Smooth muscle cell (in vitro differentiated cells): ENCODE results near the gene SGK1. TPM values are rescaled to one million over a fixed set of nuclear protein-coding genes. Genes with fewer than 3 reads are reported as not detected.

Experiments used
- DNase-seq: peaks from one replicate; lab custom pipeline; 2025; ENCODE audit not compliant: unreplicated experiment; lab: John Stamatoyannopoulos, UW
- H2AFZ ChIP-seq: fragments of 200-600 bp; sonication (generic); 2 replicates; pipeline ENCODE4 v1.6.0; 2016; ENCODE audit warnings: antibody characterized with exemption, low read depth, mild to moderate bottlenecking
- H3F3A ChIP-seq: fragments of 200-600 bp; sonication (generic); 2 replicates; pipeline ENCODE4 v1.6.0; 2017; ENCODE audit warnings: antibody characterized with exemption, low read depth
- H3K27ac ChIP-seq: fragments of 200-600 bp; sonication (generic); 2 replicates; pipeline ENCODE4 v1.5.1; 2016; ENCODE audit warnings: low read depth, mild to moderate bottlenecking
- H3K27me3 ChIP-seq: fragments of 200-600 bp; sonication (generic); 2 replicates; pipeline ENCODE4 v1.6.1; 2016; ENCODE audit warnings: low read depth, mild to moderate bottlenecking
- H3K36me3 ChIP-seq: fragments of 200-600 bp; sonication (generic); 2 replicates; pipeline ENCODE4 v1.5.1; 2016; ENCODE audit warnings: low read depth
- H3K4me1 ChIP-seq: fragments of 200-600 bp; sonication (generic); 2 replicates; pipeline ENCODE4 v1.5.1; 2016; ENCODE audit warnings: low read depth
- H3K4me2 ChIP-seq: fragments of 200-600 bp; sonication (generic); 2 replicates; pipeline ENCODE4 v1.6.0; 2016; ENCODE audit warnings: mild to moderate bottlenecking
- H3K4me3 ChIP-seq: fragments of 200-600 bp; sonication (generic); 2 replicates; pipeline ENCODE4 v1.5.1; 2016; ENCODE audit warnings: mild to moderate bottlenecking
- H3K79me2 ChIP-seq: fragments of 200-600 bp; sonication (generic); 2 replicates; pipeline ENCODE4 v1.6.0; 2016; ENCODE audit warnings: low read depth, mild to moderate bottlenecking
- H3K9ac ChIP-seq: fragments of 200-600 bp; sonication (generic); 2 replicates; pipeline ENCODE4 v1.6.0; 2016; ENCODE audit warnings: low read depth
- H3K9me3 ChIP-seq: fragments of 200-600 bp; sonication (generic); replicated peaks from 2 replicates; pipeline ENCODE4 v1.5.1; 2016; ENCODE audit warnings: low read depth
- H4K20me1 ChIP-seq: fragments of 200-600 bp; sonication (generic); 2 replicates; pipeline ENCODE4 v1.6.0; 2016; ENCODE audit warnings: low read depth
- CTCF ChIP-seq: fragments of 200-600 bp; sonication (generic); IDR thresholded peaks from 2 replicates; pipeline ENCODE4 v1.5.1; 2017; ENCODE audit warnings: borderline replicate concordance, mild to moderate bottlenecking, antibody characterized with exemption; ENCODE audit not compliant: insufficient read depth, poor library complexity, severe bottlenecking
- WGBS: methylation state at CpG from one replicate; pipeline ENCODE4 v1.1.7; 2016; ENCODE audit warnings: low lambda C conversion rate; 5-methylcytosine and 5-hydroxymethylcytosine counted together
- polyA plus RNA-seq: library from polyadenylated mRNA; unstranded; fragments of >200 nt; fragmentation: Nextera tagmentation; extraction: Ambion mirVana; gene quantifications from 2 replicates; pipeline ENCODE4 v1.2.1, GENCODE V29; 2016
- total RNA-seq: library from RNA; depleted of rRNA; stranded (reverse); fragments of >200 nt; gene quantifications from 2 replicates; pipeline ENCODE4 v1.2.3, GENCODE V29; 2014

SGK1 gene
- total and polyA plus RNA-seq, 2 experiments from 2014 or later: 18.9 to 109 TPM

- WGBS: 95% methylated on average over 7 of the region's 7 CpGs
Observed at GRCh38 chr6:134296762-134297161, 21.1 kb downstream of the SGK1 start.

GRCh38 chr6:134295953-134296553 lies 21.9 kb downstream of the SGK1 start:
- H3K79me2 ChIP-seq: no peaks in the 10 kb centered on the region
- H4K20me1 ChIP-seq: no peaks in the 10 kb centered on the region
- no peak overlapping the region for H3K4me3 ChIP-seq
- H3K27me3 ChIP-seq: no peaks in the 10 kb centered on the region
- peak overlapping the region; percentile 56 for H3K9ac ChIP-seq
- no peaks in the 10 kb centered on the region for H3K4me1 ChIP-seq
- H3K36me3 ChIP-seq: no peaks in the 10 kb centered on the region
- no peak for TF ChIP-seq CTCF
- peak overlapping the region; percentile 50 for H3K4me2 ChIP-seq
- H3F3A ChIP-seq: no peaks in the 10 kb centered on the region
- 28% methylated on average over 6 of the region's 6 CpGs for WGBS
- peak; percentile 4 for DNase-seq
- no peaks in the 10 kb centered on the region for H3K9me3 ChIP-seq
- peak overlapping the region; percentile 85 for H3K27ac ChIP-seq
- H2AFZ ChIP-seq: no peak overlapping the region

More at GRCh38 chr6:134296762-134297161, 21.1 kb downstream of the SGK1 start:
- H3K36me3 ChIP-seq: no peaks in the 10 kb centered on the region
- H3K9ac ChIP-seq: peak overlapping the region; percentile 4
- H3K79me2 ChIP-seq: no peaks in the 10 kb centered on the region
- peak overlapping the region; percentile 85 for H3K27ac ChIP-seq
- H4K20me1 ChIP-seq: no peaks in the 10 kb centered on the region
- no peak overlapping the region for H3K4me3 ChIP-seq
- no peak for TF ChIP-seq CTCF
- H3K4me1 ChIP-seq: no peaks in the 10 kb centered on the region
- no peaks in the 10 kb centered on the region for H3K9me3 ChIP-seq
- no peaks in the 10 kb centered on the region for H3F3A ChIP-seq
- DNase-seq: no peak
- no peaks in the 10 kb centered on the region for H3K27me3 ChIP-seq
- no peak overlapping the region for H2AFZ ChIP-seq
- no peak overlapping the region for H3K4me2 ChIP-seq

GRCh38 chr6:134293659-134294161 lies 24.2 kb downstream of the SGK1 start:
- Histone ChIP-seq H3K4me3 (no peak overlapping the region), H4K20me1 (no peaks in the 10 kb centered on the region), H3K79me2 (no peaks in the 10 kb centered on the region), H3K9ac (no peak overlapping the region), H3K27me3 (no peaks in the 10 kb centered on the region), H2AFZ (no peak overlapping the region), H3K4me2 (no peak overlapping the region), H3K27ac (peak overlapping the region; percentile 51), H3K4me1 (peaks cover 3% of the 10 kb centered on the region), H3F3A (peaks cover 5% of the 10 kb centered on the region), H3K9me3 (no peaks in the 10 kb centered on the region), H3K36me3 (no peaks in the 10 kb centered on the region)
- TF ChIP-seq CTCF: no peak
- WGBS: 92% methylated on average over 3 of the region's 3 CpGs
- DNase-seq: no peak

- Histone ChIP-seq H3K79me2 (no peaks in the 10 kb centered on the region), H3K36me3 (no peaks in the 10 kb centered on the region), H3F3A (peaks cover 5% of the 10 kb centered on the region), H3K9ac (no peak overlapping the region), H3K4me2 (no peak overlapping the region), H2AFZ (no peak overlapping the region), H3K9me3 (no peaks in the 10 kb centered on the region), H3K27ac (no peak overlapping the region), H3K4me1 (peaks cover 11% of the 10 kb centered on the region), H3K4me3 (no peak overlapping the region), H3K27me3 (no peaks in the 10 kb centered on the region), H4K20me1 (no peaks in the 10 kb centered on the region)
- no peak for DNase-seq
- WGBS: 95% methylated on average over 4 of the region's 4 CpGs
- TF ChIP-seq CTCF: no peak
Observed at GRCh38 chr6:134291156-134291555, 26.8 kb downstream of the SGK1 start.
